Right lobe of liver (tissue), 4 donors: ENCODE results near the gene TSR1.

Experiments
- POLR2A ChIP-seq: fragments of 450-650 bp; IDR thresholded peaks from one replicate; pipeline ENCODE4 v1.6.1; 2017; ENCODE audit warnings: antibody characterized with exemption, mild to moderate bottlenecking
- TF ChIP-seq, protein P1 (sequence below), 4 donors: fragments of 200-600 bp in 3 of 4; fragments of 450-650 bp in 1 of 4; IDR thresholded peaks; one replicate each; pipeline versions ENCODE4 v1.5.1 to v1.8.0; 2016 to 2022; ENCODE audit warnings: antibody characterized with exemption in 4 of 4, mild to moderate bottlenecking in 2 of 4
- donor health status: DM: no; HTN: no; CAD: no.
- donor health status: DM: no; HTN: no; CAD: no.
- donor health status: DM: no; HTN: yes; CAD: no.

DNA sequence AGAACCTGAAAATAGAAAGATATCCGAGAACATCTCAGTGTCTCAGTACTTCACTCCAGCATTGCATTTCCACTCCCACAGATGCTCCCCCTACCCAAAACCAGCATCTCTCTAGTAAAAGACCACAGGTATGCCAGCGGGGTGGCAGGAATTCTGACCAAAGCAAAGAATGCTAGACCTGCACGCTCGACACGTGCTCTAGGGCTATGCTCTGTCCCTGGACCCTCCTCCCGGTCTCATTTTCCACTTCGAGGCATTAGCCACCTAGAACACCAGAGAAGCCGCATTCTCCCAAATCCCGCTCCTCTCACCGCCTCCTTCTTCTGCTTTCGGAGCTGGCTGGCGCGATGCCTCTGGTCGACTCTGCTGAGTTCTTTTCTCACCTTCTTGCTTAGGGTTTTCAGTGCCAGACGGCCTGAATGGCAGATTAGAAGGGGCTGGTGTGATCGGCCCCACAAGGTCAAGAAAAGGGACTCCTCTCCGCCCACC is 487 bp downstream of the TSR1 start:
- TF ChIP-seq, protein P1, sequence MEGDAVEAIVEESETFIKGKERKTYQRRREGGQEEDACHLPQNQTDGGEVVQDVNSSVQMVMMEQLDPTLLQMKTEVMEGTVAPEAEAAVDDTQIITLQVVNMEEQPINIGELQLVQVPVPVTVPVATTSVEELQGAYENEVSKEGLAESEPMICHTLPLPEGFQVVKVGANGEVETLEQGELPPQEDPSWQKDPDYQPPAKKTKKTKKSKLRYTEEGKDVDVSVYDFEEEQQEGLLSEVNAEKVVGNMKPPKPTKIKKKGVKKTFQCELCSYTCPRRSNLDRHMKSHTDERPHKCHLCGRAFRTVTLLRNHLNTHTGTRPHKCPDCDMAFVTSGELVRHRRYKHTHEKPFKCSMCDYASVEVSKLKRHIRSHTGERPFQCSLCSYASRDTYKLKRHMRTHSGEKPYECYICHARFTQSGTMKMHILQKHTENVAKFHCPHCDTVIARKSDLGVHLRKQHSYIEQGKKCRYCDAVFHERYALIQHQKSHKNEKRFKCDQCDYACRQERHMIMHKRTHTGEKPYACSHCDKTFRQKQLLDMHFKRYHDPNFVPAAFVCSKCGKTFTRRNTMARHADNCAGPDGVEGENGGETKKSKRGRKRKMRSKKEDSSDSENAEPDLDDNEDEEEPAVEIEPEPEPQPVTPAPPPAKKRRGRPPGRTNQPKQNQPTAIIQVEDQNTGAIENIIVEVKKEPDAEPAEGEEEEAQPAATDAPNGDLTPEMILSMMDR (IDR thresholded peaks at IDR 0.05): no peak
- TF ChIP-seq POLR2A: no peak
